Panc1 (cell line): ENCODE results near the gene FAM200C. TPM values are rescaled to one million over a fixed set of nuclear protein-coding genes. Genes with fewer than 3 reads are reported as not detected.

Experiments used
- ATAC-seq: fragments of 200-7000 bp; cut with Tn5 transposase; 2 replicates; pipeline ENCODE4 v1.9.1; 2020; ENCODE audit warnings: mild to moderate bottlenecking, moderate library complexity
- BruUV-seq: library from RNA; stranded (reverse); fragments of 400-500 nt; replicated peaks from 2 replicates; lab custom pipeline; 2021; lab: Mats Ljungman, UMichigan
- CTCF ChIA-PET: fragments of 300-600 bp; sonication (Branson Sonifier 250); formaldehyde crosslinking; loops from one replicate; lab custom pipeline; 2022; ENCODE audit warnings: antibody characterized with exemption; lab: Charles Lee
- POLR2A ChIA-PET: fragments of 300-600 bp; sonication (Branson Sonifier 250); formaldehyde crosslinking; loops from one replicate; lab custom pipeline; 2022; ENCODE audit warnings: antibody characterized with exemption; lab: Charles Lee
- DNase-seq: peaks from one replicate; pipeline ENCODE4 v3.0.0-alpha.2; 2010; ENCODE audit warnings: low read depth, low spot score
- H3K27ac ChIP-seq: 2 replicates; pipeline ENCODE4 v1.5.1; 2011; ENCODE audit warnings: mild to moderate bottlenecking, low read length, inconsistent platforms
- H3K27me3 ChIP-seq: fragments of 200-500 bp; sonication (Bioruptor generic); 2 replicates; pipeline ENCODE4 v1.6.0; 2014; ENCODE audit warnings: low read length, inconsistent platforms; ENCODE audit not compliant: control insufficient read depth, insufficient read depth
- H3K36me3 ChIP-seq: fragments of 200-500 bp; sonication (Bioruptor generic); 2 replicates; pipeline ENCODE4 v1.5.1; 2014; ENCODE audit warnings: inconsistent platforms, mild to moderate bottlenecking, low read length, moderate library complexity; ENCODE audit not compliant: control insufficient read depth, insufficient read depth
- H3K4me1 ChIP-seq: 2 replicates; pipeline ENCODE4 v1.5.1; 2011; ENCODE audit warnings: inconsistent platforms, mild to moderate bottlenecking, low read length, moderate library complexity; ENCODE audit not compliant: control insufficient read depth, insufficient read depth
- H3K4me3 ChIP-seq, 2 experiments: 2 replicates each; pipeline ENCODE4 v1.5.1; 2011 to 2012; ENCODE audit warnings: low read depth in 2 of 2, low read length in 2 of 2, mild to moderate bottlenecking in 2 of 2, inconsistent platforms in 1 of 2, moderate library complexity in 1 of 2
- H3K9me3 ChIP-seq: fragments of 200-500 bp; sonication (Bioruptor generic); 2 replicates; pipeline ENCODE4 v1.5.1; 2014; ENCODE audit warnings: low read depth, mild to moderate bottlenecking, inconsistent platforms, low read length, moderate library complexity; ENCODE audit not compliant: control insufficient read depth, insufficient read depth
- POLR2AphosphoS5 ChIP-seq: IDR thresholded peaks from 2 replicates; pipeline ENCODE4 v1.6.1; 2012; ENCODE audit warnings: mild to moderate bottlenecking, low read depth, low read length, moderate library complexity
- SIN3A ChIP-seq: IDR thresholded peaks from 2 replicates; pipeline ENCODE4 v1.6.1; 2012; ENCODE audit warnings: low read depth, mild to moderate bottlenecking, low read length, moderate library complexity, borderline replicate concordance; ENCODE audit not compliant: insufficient read depth
- TCF7L2 ChIP-seq: IDR thresholded peaks from 2 replicates; pipeline ENCODE4 v1.6.1; 2011; ENCODE audit warnings: mild to moderate bottlenecking, low read depth, low read length, inconsistent platforms
- in situ Hi-C: cut with HindIII; loops from 2 replicates; pipeline ENCODE4 v1.10.0; 2016; ENCODE audit warnings: low sequenced_read_pairs, low pct_unique_long_range_greater_than_20kb
- intact Hi-C: fragments of 100-400 bp; cut with micrococcal nuclease; formaldehyde crosslinking; loops from one replicate; pipeline ENCODE4 v1.10.0; 2022; ENCODE audit not compliant: unreplicated experiment
- total RNA-seq: library from RNA; stranded (reverse); gene quantifications from one replicate; pipeline ENCODE4 v1.2.1, GENCODE V29; 2021; ENCODE audit not compliant: unreplicated experiment
- TF ChIP-seq, protein P1 (sequence below): fragments of 450-650 bp; IDR thresholded peaks from 2 replicates; pipeline ENCODE4 v1.5.1; 2017; ENCODE audit warnings: mild to moderate bottlenecking
- TF ChIP-seq, protein P2 (sequence below), 2 experiments: IDR thresholded peaks; 2 replicates each; pipeline ENCODE4 v1.6.1; 2011 to 2012; ENCODE audit warnings: low read depth in 2 of 2, control low read depth in 1 of 2, low read length in 1 of 2, mild to moderate bottlenecking in 1 of 2, moderate library complexity in 1 of 2; ENCODE audit not compliant: insufficient read depth in 1 of 2

Gene FAM200C
- total RNA-seq, 1 experiment from 2014 or later = 3.0 TPM

DNA sequence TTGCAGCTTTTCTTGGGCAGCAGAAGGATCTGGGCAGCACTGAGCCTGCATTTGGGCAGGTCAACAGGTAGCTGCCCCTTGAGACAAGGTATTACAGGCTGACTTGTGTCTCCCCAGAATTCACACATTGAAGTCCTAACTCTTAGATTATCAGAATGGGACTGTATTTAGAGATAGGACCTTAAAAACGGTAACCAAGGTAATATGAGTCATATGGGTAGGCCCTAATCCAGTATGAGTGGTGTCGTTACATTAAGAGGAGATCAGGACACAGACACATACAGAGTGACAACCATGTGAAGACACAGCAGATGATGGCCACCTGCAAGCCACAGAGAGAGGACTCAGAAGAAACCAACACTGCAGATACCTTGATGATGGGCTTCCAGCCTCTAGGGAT lies 32.6 kb downstream of the FAM200C start:
- ATAC-seq (no peak), DNase-seq (no peak)
- BruUV-seq = no TSS peak
- TF ChIP-seq POLR2AphosphoS5 (no peak), TCF7L2 (no peak), SIN3A (no peak)
- TF ChIP-seq, protein P1, sequence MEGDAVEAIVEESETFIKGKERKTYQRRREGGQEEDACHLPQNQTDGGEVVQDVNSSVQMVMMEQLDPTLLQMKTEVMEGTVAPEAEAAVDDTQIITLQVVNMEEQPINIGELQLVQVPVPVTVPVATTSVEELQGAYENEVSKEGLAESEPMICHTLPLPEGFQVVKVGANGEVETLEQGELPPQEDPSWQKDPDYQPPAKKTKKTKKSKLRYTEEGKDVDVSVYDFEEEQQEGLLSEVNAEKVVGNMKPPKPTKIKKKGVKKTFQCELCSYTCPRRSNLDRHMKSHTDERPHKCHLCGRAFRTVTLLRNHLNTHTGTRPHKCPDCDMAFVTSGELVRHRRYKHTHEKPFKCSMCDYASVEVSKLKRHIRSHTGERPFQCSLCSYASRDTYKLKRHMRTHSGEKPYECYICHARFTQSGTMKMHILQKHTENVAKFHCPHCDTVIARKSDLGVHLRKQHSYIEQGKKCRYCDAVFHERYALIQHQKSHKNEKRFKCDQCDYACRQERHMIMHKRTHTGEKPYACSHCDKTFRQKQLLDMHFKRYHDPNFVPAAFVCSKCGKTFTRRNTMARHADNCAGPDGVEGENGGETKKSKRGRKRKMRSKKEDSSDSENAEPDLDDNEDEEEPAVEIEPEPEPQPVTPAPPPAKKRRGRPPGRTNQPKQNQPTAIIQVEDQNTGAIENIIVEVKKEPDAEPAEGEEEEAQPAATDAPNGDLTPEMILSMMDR = no peak
- TF ChIP-seq, protein P2, sequence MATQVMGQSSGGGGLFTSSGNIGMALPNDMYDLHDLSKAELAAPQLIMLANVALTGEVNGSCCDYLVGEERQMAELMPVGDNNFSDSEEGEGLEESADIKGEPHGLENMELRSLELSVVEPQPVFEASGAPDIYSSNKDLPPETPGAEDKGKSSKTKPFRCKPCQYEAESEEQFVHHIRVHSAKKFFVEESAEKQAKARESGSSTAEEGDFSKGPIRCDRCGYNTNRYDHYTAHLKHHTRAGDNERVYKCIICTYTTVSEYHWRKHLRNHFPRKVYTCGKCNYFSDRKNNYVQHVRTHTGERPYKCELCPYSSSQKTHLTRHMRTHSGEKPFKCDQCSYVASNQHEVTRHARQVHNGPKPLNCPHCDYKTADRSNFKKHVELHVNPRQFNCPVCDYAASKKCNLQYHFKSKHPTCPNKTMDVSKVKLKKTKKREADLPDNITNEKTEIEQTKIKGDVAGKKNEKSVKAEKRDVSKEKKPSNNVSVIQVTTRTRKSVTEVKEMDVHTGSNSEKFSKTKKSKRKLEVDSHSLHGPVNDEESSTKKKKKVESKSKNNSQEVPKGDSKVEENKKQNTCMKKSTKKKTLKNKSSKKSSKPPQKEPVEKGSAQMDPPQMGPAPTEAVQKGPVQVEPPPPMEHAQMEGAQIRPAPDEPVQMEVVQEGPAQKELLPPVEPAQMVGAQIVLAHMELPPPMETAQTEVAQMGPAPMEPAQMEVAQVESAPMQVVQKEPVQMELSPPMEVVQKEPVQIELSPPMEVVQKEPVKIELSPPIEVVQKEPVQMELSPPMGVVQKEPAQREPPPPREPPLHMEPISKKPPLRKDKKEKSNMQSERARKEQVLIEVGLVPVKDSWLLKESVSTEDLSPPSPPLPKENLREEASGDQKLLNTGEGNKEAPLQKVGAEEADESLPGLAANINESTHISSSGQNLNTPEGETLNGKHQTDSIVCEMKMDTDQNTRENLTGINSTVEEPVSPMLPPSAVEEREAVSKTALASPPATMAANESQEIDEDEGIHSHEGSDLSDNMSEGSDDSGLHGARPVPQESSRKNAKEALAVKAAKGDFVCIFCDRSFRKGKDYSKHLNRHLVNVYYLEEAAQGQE (IDR thresholded peaks at IDR 0.05; ENCODE audit: insufficient read depth in 1 of 2, low read depth in 2 of 2, low read length in 1 of 2) = no peak
- Histone ChIP-seq H3K4me3 (no peak overlapping the region), H3K4me1 (no peaks in the 10 kb centered on the region; the same call in 1 of the 2 replicates), H3K36me3 (no peaks in the 10 kb centered on the region), H3K27me3 (peaks cover 24% of the 10 kb centered on the region), H3K9me3 (no peaks in the 10 kb centered on the region), H3K27ac (no peak overlapping the region)
- intact Hi-C loops (no loop called here), in situ Hi-C loops (no loop called here)
- CTCF ChIA-PET = no interaction called here
- POLR2A ChIA-PET = no interaction called here

DNA sequence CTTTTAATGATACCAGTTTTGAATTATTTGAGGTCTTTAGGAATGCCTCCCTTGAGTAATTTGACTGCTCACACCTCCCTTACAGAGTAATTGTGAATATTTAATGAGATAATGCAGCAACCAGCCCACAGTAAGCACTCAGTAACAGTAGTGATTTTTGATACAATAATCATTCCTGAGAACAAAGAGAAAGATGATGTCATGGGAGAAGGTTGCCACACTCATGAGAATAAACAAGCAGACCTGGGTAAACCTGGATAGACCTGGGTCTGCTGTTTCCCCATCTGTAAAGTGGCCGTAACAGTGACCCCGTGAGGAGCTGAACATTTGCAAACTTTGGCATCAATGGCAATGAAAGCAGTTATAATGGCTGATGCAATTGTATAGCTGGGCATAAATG lies 33.6 kb downstream of the FAM200C start:
- Histone ChIP-seq H3K27ac (no peak overlapping the region), H3K27me3 (peaks cover 16% of the 10 kb centered on the region), H3K4me3 (no peak overlapping the region), H3K4me1 (no peaks in the 10 kb centered on the region; the same call in 1 of the 2 replicates), H3K36me3 (no peaks in the 10 kb centered on the region), H3K9me3 (no peaks in the 10 kb centered on the region)
- in situ Hi-C loops = no loop called here
- no peak for ATAC-seq
- ChIA-PET POLR2A (no interaction called here), CTCF (no interaction called here)
- no TSS peak for BruUV-seq
- intact Hi-C loops = no loop called here
- no peak for DNase-seq
- TF ChIP-seq, protein P2 (IDR thresholded peaks at IDR 0.05; ENCODE audit: insufficient read depth in 1 of 2, low read depth in 2 of 2, low read length in 1 of 2) = no peak
- no peak for TF ChIP-seq TCF7L2
- TF ChIP-seq POLR2AphosphoS5 = no peak
- TF ChIP-seq, protein P1 = no peak
- TF ChIP-seq SIN3A = no peak
